Mucosa of rectum (tissue), 2 donors: ENCODE measurements around the gene DRD2.

Experiments
- H3K27ac ChIP-seq, 2 donors: one replicate each; pipeline ENCODE4 v1.7.0; 2013; ENCODE audit warnings: inconsistent platforms in 2 of 2, low read depth in 2 of 2, low read length in 2 of 2
- H3K27me3 ChIP-seq, 2 donors: one replicate each; pipeline ENCODE4 v1.7.0; 2013; ENCODE audit warnings: low read length in 2 of 2; ENCODE audit not compliant: control insufficient read depth in 2 of 2, insufficient read depth in 2 of 2
- H3K36me3 ChIP-seq, 2 donors: one replicate each; pipeline ENCODE4 v1.7.0; 2013; ENCODE audit warnings: low read length in 2 of 2; ENCODE audit not compliant: control insufficient read depth in 2 of 2, insufficient read depth in 2 of 2
- H3K4me1 ChIP-seq, 2 donors: one replicate each; pipeline ENCODE4 v1.7.0; 2013; ENCODE audit warnings: low read length in 2 of 2, mild to moderate bottlenecking in 1 of 2; ENCODE audit not compliant: control insufficient read depth in 2 of 2, insufficient read depth in 2 of 2
- H3K4me3 ChIP-seq, 2 donors: one replicate each; pipeline ENCODE4 v1.7.0; 2013; ENCODE audit warnings: low read length in 2 of 2
- H3K9ac ChIP-seq, 2 donors: one replicate each; pipeline ENCODE4 v1.7.0; 2013; ENCODE audit warnings: low read length in 2 of 2, low read depth in 1 of 2, mild to moderate bottlenecking in 1 of 2
- H3K9me3 ChIP-seq, 2 donors: one replicate each; pipeline ENCODE4 v1.7.0; 2013; ENCODE audit warnings: low read length in 2 of 2; ENCODE audit not compliant: control insufficient read depth in 2 of 2
- donor health status: healthy.
- donor health status: Normal muscosa, but diverticular disease.

DRD2 gene

DNA sequence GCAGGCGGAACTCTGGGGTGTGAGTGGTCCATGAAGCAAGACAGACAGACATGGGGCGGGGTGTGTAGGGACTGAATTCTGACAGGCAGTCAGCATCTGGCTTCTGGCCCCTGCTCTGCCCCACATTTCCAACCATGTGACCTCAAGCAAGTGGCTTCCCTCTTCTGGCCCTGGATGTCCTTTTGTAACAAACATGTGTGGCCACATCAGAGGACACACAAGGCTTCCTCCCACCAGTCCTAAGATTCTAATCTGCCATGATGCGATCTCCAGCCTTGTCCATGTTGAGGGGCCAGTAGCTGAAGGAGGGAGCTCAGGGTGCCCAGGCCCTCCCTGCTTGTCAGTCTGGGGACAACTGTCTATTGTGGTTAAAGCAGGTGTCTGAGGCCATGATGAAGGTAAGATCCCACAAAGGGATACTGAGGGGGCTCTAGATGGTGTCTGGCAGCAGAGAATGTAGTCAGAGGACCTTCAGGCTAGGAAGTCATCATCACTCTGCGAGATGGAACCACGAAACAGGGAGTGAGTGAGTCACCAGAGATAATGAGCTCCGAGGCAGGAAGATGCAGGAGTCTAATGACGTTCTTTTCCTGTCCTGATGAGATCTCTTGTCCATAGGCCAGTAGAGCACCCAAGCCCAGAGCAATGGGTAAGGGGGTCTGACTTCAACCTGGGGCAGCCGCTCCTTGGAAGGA, 27.4 kb downstream of the DRD2 start:
- Histone ChIP-seq H3K27ac (no peak overlapping the region), H3K27me3 (no peaks in the 10 kb centered on the region), H3K9ac (no peak overlapping the region), H3K36me3 (no peaks in the 10 kb centered on the region), H3K4me1 (no peaks in the 10 kb centered on the region), H3K9me3 (no peaks in the 10 kb centered on the region), H3K4me3 (no peak overlapping the region)

DNA sequence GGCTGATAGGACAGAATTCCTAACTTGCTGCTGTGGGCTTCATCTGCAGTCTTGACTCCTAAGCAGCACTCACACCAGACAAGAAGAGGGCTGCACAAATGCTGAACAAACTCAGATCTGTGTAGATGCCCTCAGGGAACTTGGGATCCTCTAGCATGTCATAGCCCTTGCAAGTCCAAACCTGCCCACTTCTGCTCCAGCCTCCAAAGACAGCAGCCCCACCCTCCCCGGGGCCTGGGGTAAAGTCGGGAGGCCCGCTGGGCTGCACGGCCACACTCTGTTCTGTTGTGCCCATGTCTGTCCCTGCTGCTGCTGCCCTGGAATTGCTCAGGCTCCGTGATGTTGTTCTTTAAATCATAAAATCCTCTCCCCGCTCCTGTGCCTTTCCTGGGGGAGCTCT, 28.3 kb downstream of the DRD2 start:
- H3K36me3 ChIP-seq, result no peaks in the 10 kb centered on the region
- no peak overlapping the region for H3K4me3 ChIP-seq
- H3K9ac ChIP-seq, result no peak overlapping the region
- H3K27ac ChIP-seq, result no peak overlapping the region
- no peaks in the 10 kb centered on the region for H3K4me1 ChIP-seq
- H3K27me3 ChIP-seq, result no peaks in the 10 kb centered on the region
- H3K9me3 ChIP-seq, result no peaks in the 10 kb centered on the region

DNA sequence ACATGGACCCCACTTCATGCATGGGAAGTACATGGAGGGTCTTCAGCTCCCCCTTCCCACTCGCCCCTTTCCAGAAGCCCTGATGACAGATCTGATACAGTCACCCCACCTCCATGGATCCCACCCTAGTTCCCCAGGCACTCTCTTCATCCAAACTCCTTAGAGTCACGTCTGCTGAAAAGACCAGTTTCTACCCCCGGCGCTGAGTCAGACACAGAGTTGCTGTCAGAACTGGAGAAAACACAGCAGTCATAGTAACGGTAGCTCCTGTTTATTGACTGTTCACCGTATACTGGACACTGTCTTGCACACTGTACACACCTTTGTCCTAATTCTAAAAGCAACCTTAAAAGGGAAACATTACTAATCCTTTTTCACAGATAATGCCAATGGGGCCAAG, 29.1 kb downstream of the DRD2 start:
- no peak overlapping the region for H3K4me3 ChIP-seq
- no peaks in the 10 kb centered on the region for H3K9me3 ChIP-seq
- H3K27ac ChIP-seq, result no peak overlapping the region
- H3K4me1 ChIP-seq, result no peaks in the 10 kb centered on the region
- H3K9ac ChIP-seq, result no peak overlapping the region
- H3K27me3 ChIP-seq, result no peaks in the 10 kb centered on the region
- H3K36me3 ChIP-seq, result no peaks in the 10 kb centered on the region

GRCh38 chr11:113444502-113445123, 30.6 kb downstream of the DRD2 start:
- Histone ChIP-seq H3K27ac (no peak overlapping the region), H3K36me3 (no peaks in the 10 kb centered on the region), H3K27me3 (no peaks in the 10 kb centered on the region), H3K9me3 (no peaks in the 10 kb centered on the region), H3K4me3 (no peak overlapping the region), H3K9ac (no peak overlapping the region), H3K4me1 (no peaks in the 10 kb centered on the region)

DNA sequence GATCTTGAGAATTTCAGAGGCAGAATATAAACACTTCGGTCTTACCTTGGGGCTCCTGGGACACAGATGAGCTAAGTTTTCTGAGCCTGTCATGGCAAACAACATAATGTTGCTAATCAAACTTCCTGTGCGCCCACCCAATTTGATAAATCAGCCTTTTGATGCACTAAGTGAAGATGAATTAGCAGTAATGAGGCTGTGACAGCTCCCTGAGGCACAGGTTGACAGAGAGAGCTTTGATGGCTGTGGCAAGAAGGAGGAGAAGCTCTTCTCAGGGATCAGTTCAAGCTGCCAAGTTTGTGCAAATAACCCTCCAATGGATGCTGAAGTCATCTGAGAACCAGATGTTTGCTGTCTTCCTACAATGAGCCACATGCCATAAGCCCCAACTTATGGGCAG, 34.4 kb downstream of the DRD2 start:
- H3K4me3 ChIP-seq, result no peak overlapping the region
- no peak overlapping the region for H3K27ac ChIP-seq
- no peaks in the 10 kb centered on the region for H3K27me3 ChIP-seq
- no peak overlapping the region for H3K9ac ChIP-seq
- no peaks in the 10 kb centered on the region for H3K9me3 ChIP-seq
- H3K36me3 ChIP-seq, result no peaks in the 10 kb centered on the region
- no peaks in the 10 kb centered on the region for H3K4me1 ChIP-seq

- H3K4me3 ChIP-seq, result no peak overlapping the region
- H3K9ac ChIP-seq, result no peak overlapping the region
- H3K4me1 ChIP-seq, result no peaks in the 10 kb centered on the region
- no peak overlapping the region for H3K27ac ChIP-seq
- no peaks in the 10 kb centered on the region for H3K36me3 ChIP-seq
- no peaks in the 10 kb centered on the region for H3K9me3 ChIP-seq
- H3K27me3 ChIP-seq, result no peaks in the 10 kb centered on the region
Measured at GRCh38 chr11:113436672-113437252, 38.4 kb downstream of the DRD2 start.

- Histone ChIP-seq H3K36me3 (no peaks in the 10 kb centered on the region), H3K4me1 (no peaks in the 10 kb centered on the region), H3K27me3 (no peaks in the 10 kb centered on the region), H3K9me3 (no peaks in the 10 kb centered on the region), H3K27ac (no peak overlapping the region), H3K9ac (no peak overlapping the region), H3K4me3 (no peak overlapping the region)
Measured at GRCh38 chr11:113435190-113435968, 39.8 kb downstream of the DRD2 start.

DNA sequence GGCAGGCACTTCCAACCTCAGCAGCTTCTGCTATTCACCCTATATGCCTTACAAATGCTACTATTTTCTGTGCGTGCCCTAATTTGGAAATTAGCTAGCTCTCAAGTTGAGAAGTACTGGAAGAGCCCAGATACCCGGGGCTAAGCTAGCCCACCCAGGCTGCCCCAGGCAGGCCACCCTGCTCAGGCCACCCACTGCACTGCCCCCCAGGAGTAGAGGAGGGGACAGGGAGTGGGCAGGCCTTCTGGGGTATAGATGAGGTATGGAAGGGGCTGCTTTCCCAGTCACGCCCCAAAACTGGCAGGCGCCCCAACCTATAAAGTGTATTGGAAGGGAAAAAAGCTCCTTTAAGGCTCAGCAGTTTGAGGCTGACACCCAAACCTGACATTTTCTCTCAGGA, 43.5 kb downstream of the DRD2 start:
- Histone ChIP-seq H3K27ac (no peak overlapping the region), H3K4me1 (no peaks in the 10 kb centered on the region), H3K4me3 (no peak overlapping the region), H3K36me3 (no peaks in the 10 kb centered on the region), H3K9me3 (no peaks in the 10 kb centered on the region), H3K27me3 (no peaks in the 10 kb centered on the region), H3K9ac (no peak overlapping the region)

DNA sequence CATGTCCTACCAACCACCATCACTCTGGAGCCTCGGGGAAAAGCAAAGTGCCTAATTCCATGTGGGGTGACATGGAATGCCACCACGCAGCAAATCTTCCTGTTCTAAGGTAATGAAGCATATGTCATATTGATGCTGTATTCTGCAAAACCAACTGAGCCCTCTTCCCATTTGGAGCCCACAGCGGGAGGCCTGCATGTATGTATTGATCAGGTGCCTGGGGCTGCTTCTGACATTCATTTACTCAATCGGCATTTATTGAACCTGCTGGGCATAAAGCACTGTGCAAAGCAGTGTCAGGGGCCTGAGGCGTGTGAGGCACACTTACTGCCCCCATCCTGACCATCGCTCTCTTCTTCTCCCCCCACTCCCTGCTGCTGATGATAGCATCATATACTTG, 48.5 kb downstream of the DRD2 start:
- no peak overlapping the region for H3K27ac ChIP-seq
- no peaks in the 10 kb centered on the region for H3K36me3 ChIP-seq
- no peaks in the 10 kb centered on the region for H3K27me3 ChIP-seq
- no peaks in the 10 kb centered on the region for H3K4me1 ChIP-seq
- no peak overlapping the region for H3K4me3 ChIP-seq
- no peak overlapping the region for H3K9ac ChIP-seq
- H3K9me3 ChIP-seq, result no peaks in the 10 kb centered on the region

DNA sequence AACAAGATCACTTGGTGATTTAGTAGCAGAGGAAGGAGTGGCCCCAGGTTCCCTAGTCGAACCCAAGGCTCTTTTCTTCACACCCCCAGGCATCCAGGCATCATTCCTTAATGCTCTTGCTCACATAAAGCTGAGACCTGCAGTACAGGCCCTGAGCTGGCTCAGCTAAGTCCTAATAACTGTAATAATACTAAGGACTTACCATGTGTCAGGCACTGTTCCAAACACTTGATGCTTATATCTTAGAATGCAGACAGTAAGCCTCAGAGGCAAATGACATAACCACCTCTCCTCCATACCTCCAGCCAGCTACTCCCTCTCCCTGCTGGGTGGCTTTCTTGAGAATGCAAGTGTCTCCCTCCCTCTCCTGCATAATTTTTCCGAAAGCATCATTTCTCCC, 54.4 kb downstream of the DRD2 start:
- Histone ChIP-seq H3K36me3 (no peaks in the 10 kb centered on the region), H3K9ac (no peak overlapping the region), H3K4me3 (no peak overlapping the region), H3K4me1 (no peaks in the 10 kb centered on the region), H3K27me3 (no peaks in the 10 kb centered on the region), H3K27ac (no peak overlapping the region), H3K9me3 (no peaks in the 10 kb centered on the region)
